HepG2 (cell line): Measurements from ENCODE around the gene KLHL12. TPM values are rescaled to one million over a fixed set of nuclear protein-coding genes. Genes with fewer than 3 reads are reported as not detected.

Experiments
- AHR ChIP-seq: IDR thresholded peaks from 2 replicates; pipeline ENCODE4 v1.6.1; 2018; ENCODE audit warnings: missing genetic modification reagents, missing compliant biosample characterization
- ARNT2 ChIP-seq: sonication (generic); formaldehyde crosslinking; IDR thresholded peaks from 2 replicates; pipeline ENCODE4 v1.8.0; 2022; ENCODE audit warnings: mild to moderate bottlenecking, low read depth, missing genetic modification reagents, moderate library complexity
- ZNF160 ChIP-seq: sonication (generic); formaldehyde crosslinking; IDR thresholded peaks from 2 replicates; pipeline ENCODE4 v1.8.0; 2022; ENCODE audit warnings: mild to moderate bottlenecking, inconsistent platforms, missing genetic modification reagents
- ZNF589 ChIP-seq: sonication (generic); formaldehyde crosslinking; conservative IDR thresholded peaks from 2 replicates; pipeline ENCODE4 v1.8.0; 2022; ENCODE audit warnings: mild to moderate bottlenecking, moderate library complexity, missing genetic modification reagents
- ZNF879 ChIP-seq: sonication (generic); formaldehyde crosslinking; IDR thresholded peaks from 2 replicates; pipeline ENCODE4 v1.8.1; 2023; ENCODE audit warnings: missing genetic modification reagents
- ZSCAN22 ChIP-seq: sonication (generic); formaldehyde crosslinking; IDR thresholded peaks from 2 replicates; pipeline ENCODE4 v1.4.0; 2020; ENCODE audit warnings: mild to moderate bottlenecking, missing genetic modification reagents
- ZSCAN30 ChIP-seq: sonication (generic); formaldehyde crosslinking; IDR thresholded peaks from 2 replicates; pipeline ENCODE4 v1.5.0; 2020; ENCODE audit warnings: mild to moderate bottlenecking, missing genetic modification reagents
- polyA plus RNA-seq, 8 experiments: library from polyadenylated mRNA; depleted of rRNA in 3 of 8; stranded (reverse) in 7 of 8; unstranded in 1 of 8; fragments of >200 nt; fragmentation: Illumina TruSeq in 4 of 8; extraction: Trizol in 4 of 8; gene quantifications; 2 replicates each; pipeline versions ENCODE4 v1.2.1 to v1.2.3, GENCODE V29; 2011 to 2016; ENCODE audit warnings: low read depth in 4 of 8, missing spikeins in 1 of 8, mixed read lengths in 1 of 8; ENCODE audit not compliant: insufficient read depth in 1 of 8
- total RNA-seq, 5 experiments: library from RNA; depleted of rRNA; stranded (reverse); fragments of >200 nt; fragmentation: Illumina TruSeq; extraction: Trizol; gene quantifications; 2 replicates each; pipeline ENCODE4 v1.2.3, GENCODE V29; 2016; ENCODE audit warnings: low read depth in 1 of 5
- TF ChIP-seq, protein P1 (sequence below): sonication (generic); formaldehyde crosslinking; IDR thresholded peaks from 2 replicates; pipeline ENCODE4 v1.4.0; 2020; ENCODE audit warnings: missing genetic modification reagents
- TF ChIP-seq, protein P2 (sequence below): sonication (generic); formaldehyde crosslinking; IDR thresholded peaks from 2 replicates; pipeline ENCODE4 v1.9.0; 2022; ENCODE audit warnings: missing genetic modification reagents, mild to moderate bottlenecking, borderline replicate concordance
- TF ChIP-seq, protein P3 (sequence below): conservative IDR thresholded peaks from 2 replicates; pipeline ENCODE4 v1.6.1; 2018; ENCODE audit warnings: missing genetic modification reagents
- TF ChIP-seq, protein P4 (sequence below): IDR thresholded peaks from 2 replicates; pipeline ENCODE4 v1.4.0; 2020; ENCODE audit warnings: mild to moderate bottlenecking, missing genetic modification reagents
- TF ChIP-seq, protein P5 (sequence below): sonication (generic); formaldehyde crosslinking; IDR thresholded peaks from 2 replicates; pipeline ENCODE4 v1.8.1; 2023; ENCODE audit warnings: mild to moderate bottlenecking, missing genetic modification reagents, borderline replicate concordance
- TF ChIP-seq, protein P6 (sequence below): sonication (generic); formaldehyde crosslinking; IDR thresholded peaks from 2 replicates; pipeline ENCODE4 v1.4.0; 2020; ENCODE audit warnings: missing genetic modification reagents

KLHL12 gene
- total and polyA plus RNA-seq, 2 of the 13 experiments (the other 11 are each of a cell fraction or from before 2014, with no cell fraction given): 19.2 to 25.2 TPM

DNA sequence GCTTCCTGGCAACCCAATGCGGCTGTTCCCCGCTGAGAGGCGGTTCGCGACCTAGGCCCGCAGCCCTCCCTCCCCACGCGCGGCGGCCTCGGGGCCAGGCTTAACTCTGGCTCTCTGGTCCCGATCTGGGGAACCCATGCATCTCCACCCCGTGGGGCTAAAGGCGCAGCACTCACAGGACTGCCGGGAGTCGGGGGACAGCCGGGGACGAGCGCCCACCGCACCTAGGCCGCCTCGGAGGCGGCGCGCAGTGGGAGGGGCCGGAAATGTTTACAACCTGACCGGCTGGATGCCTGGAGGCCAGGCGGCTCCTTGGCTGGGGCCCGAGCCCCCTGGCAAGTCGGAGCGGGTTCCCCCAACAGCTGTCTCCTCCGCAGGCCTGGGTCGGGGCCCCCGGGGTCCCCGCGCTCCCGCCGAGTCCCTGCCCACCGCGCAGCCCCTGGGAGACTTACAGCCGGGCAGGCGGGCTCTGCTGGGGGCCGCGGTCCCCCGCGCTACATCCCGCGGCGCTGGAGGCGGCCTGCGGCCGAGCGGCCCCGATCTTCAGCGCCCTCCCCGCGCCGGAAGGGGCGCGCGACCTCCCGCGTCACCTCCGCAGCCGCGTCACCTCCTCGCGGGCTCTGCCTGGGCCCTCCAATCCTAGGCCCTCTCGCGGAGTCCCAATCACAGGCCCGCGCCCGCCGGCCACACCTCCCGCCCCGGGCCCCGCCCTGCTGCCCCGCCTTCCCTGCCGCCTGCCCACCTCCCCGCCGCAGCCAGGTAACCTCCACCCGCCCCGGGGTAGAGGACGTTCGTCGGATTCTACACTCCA, 30.9 kb upstream of the KLHL12 start, which contains the start of gene ADIPOR1 (continued):
- TF ChIP-seq, protein P1, sequence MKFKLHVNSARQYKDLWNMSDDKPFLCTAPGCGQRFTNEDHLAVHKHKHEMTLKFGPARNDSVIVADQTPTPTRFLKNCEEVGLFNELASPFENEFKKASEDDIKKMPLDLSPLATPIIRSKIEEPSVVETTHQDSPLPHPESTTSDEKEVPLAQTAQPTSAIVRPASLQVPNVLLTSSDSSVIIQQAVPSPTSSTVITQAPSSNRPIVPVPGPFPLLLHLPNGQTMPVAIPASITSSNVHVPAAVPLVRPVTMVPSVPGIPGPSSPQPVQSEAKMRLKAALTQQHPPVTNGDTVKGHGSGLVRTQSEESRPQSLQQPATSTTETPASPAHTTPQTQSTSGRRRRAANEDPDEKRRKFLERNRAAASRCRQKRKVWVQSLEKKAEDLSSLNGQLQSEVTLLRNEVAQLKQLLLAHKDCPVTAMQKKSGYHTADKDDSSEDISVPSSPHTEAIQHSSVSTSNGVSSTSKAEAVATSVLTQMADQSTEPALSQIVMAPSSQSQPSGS (CRISPR knock-in tag): 0 out of 2 replicates have a peak, but pooled peaks have one; percentile 36
- TF ChIP-seq ZNF589 (CRISPR knock-in tag): no peak
- TF ChIP-seq ARNT2 (CRISPR knock-in tag): peak; percentile 27; the same call in 1 of the 2 replicates
- TF ChIP-seq, protein P2, sequence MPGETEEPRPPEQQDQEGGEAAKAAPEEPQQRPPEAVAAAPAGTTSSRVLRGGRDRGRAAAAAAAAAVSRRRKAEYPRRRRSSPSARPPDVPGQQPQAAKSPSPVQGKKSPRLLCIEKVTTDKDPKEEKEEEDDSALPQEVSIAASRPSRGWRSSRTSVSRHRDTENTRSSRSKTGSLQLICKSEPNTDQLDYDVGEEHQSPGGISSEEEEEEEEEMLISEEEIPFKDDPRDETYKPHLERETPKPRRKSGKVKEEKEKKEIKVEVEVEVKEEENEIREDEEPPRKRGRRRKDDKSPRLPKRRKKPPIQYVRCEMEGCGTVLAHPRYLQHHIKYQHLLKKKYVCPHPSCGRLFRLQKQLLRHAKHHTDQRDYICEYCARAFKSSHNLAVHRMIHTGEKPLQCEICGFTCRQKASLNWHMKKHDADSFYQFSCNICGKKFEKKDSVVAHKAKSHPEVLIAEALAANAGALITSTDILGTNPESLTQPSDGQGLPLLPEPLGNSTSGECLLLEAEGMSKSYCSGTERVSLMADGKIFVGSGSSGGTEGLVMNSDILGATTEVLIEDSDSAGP (CRISPR knock-in tag): peak; percentile 61; the same call in 1 of the 2 replicates
- no peak for TF ChIP-seq ZSCAN30
- TF ChIP-seq, protein P3, sequence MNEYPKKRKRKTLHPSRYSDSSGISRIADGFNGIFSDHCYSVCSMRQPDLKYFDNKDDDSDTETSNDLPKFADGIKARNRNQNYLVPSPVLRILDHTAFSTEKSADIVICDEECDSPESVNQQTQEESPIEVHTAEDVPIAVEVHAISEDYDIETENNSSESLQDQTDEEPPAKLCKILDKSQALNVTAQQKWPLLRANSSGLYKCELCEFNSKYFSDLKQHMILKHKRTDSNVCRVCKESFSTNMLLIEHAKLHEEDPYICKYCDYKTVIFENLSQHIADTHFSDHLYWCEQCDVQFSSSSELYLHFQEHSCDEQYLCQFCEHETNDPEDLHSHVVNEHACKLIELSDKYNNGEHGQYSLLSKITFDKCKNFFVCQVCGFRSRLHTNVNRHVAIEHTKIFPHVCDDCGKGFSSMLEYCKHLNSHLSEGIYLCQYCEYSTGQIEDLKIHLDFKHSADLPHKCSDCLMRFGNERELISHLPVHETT (CRISPR knock-in tag): no peak
- TF ChIP-seq, protein P4, sequence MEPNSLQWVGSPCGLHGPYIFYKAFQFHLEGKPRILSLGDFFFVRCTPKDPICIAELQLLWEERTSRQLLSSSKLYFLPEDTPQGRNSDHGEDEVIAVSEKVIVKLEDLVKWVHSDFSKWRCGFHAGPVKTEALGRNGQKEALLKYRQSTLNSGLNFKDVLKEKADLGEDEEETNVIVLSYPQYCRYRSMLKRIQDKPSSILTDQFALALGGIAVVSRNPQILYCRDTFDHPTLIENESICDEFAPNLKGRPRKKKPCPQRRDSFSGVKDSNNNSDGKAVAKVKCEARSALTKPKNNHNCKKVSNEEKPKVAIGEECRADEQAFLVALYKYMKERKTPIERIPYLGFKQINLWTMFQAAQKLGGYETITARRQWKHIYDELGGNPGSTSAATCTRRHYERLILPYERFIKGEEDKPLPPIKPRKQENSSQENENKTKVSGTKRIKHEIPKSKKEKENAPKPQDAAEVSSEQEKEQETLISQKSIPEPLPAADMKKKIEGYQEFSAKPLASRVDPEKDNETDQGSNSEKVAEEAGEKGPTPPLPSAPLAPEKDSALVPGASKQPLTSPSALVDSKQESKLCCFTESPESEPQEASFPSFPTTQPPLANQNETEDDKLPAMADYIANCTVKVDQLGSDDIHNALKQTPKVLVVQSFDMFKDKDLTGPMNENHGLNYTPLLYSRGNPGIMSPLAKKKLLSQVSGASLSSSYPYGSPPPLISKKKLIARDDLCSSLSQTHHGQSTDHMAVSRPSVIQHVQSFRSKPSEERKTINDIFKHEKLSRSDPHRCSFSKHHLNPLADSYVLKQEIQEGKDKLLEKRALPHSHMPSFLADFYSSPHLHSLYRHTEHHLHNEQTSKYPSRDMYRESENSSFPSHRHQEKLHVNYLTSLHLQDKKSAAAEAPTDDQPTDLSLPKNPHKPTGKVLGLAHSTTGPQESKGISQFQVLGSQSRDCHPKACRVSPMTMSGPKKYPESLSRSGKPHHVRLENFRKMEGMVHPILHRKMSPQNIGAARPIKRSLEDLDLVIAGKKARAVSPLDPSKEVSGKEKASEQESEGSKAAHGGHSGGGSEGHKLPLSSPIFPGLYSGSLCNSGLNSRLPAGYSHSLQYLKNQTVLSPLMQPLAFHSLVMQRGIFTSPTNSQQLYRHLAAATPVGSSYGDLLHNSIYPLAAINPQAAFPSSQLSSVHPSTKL: 0 out of 2 replicates have a peak, but pooled peaks have one; percentile 11
- TF ChIP-seq, protein P5, sequence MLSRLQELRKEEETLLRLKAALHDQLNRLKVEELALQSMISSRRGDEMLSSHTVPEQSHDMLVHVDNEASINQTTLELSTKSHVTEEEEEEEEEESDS: no peak
- 0 out of 2 replicates have a peak, but pooled peaks have one; percentile 20 for TF ChIP-seq ZNF160 (CRISPR knock-in tag)
- 0 out of 2 replicates have a peak, but pooled peaks have one; percentile 17 for TF ChIP-seq ZSCAN22 (CRISPR knock-in tag)
- TF ChIP-seq ZNF879: 0 out of 2 replicates have a peak, but pooled peaks have one; percentile 70
- TF ChIP-seq, protein P6, sequence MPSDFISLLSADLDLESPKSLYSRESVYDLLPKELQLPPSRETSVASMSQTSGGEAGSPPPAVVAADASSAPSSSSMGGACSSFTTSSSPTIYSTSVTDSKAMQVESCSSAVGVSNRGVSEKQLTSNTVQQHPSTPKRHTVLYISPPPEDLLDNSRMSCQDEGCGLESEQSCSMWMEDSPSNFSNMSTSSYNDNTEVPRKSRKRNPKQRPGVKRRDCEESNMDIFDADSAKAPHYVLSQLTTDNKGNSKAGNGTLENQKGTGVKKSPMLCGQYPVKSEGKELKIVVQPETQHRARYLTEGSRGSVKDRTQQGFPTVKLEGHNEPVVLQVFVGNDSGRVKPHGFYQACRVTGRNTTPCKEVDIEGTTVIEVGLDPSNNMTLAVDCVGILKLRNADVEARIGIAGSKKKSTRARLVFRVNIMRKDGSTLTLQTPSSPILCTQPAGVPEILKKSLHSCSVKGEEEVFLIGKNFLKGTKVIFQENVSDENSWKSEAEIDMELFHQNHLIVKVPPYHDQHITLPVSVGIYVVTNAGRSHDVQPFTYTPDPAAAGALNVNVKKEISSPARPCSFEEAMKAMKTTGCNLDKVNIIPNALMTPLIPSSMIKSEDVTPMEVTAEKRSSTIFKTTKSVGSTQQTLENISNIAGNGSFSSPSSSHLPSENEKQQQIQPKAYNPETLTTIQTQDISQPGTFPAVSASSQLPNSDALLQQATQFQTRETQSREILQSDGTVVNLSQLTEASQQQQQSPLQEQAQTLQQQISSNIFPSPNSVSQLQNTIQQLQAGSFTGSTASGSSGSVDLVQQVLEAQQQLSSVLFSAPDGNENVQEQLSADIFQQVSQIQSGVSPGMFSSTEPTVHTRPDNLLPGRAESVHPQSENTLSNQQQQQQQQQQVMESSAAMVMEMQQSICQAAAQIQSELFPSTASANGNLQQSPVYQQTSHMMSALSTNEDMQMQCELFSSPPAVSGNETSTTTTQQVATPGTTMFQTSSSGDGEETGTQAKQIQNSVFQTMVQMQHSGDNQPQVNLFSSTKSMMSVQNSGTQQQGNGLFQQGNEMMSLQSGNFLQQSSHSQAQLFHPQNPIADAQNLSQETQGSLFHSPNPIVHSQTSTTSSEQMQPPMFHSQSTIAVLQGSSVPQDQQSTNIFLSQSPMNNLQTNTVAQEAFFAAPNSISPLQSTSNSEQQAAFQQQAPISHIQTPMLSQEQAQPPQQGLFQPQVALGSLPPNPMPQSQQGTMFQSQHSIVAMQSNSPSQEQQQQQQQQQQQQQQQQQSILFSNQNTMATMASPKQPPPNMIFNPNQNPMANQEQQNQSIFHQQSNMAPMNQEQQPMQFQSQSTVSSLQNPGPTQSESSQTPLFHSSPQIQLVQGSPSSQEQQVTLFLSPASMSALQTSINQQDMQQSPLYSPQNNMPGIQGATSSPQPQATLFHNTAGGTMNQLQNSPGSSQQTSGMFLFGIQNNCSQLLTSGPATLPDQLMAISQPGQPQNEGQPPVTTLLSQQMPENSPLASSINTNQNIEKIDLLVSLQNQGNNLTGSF: no peak
- TF ChIP-seq AHR (CRISPR knock-in tag): no peak; the same call in 1 of the 2 replicates
